OCI-LY1 (cell line): ENCODE measurements around the gene IL4.

Experiments used
- H2AFZ ChIP-seq: fragments of 200-600 bp; sonication (generic), shearing (Covaris generic); 2 replicates; pipeline ENCODE4 v1.6.0; 2014; ENCODE audit warnings: antibody characterized with exemption, mild to moderate bottlenecking, low read length
- H3F3A ChIP-seq: fragments of 200-600 bp; sonication (generic), shearing (Covaris generic); 2 replicates; pipeline ENCODE4 v1.6.0; 2014; ENCODE audit warnings: mild to moderate bottlenecking, antibody characterized with exemption, low read length, moderate library complexity; ENCODE audit not compliant: insufficient read depth
- H3K27ac ChIP-seq: fragments of 200-600 bp; sonication (generic); 2 replicates; pipeline ENCODE4 v1.5.1; 2014; ENCODE audit warnings: low read length, mixed run types, mild to moderate bottlenecking, low read depth; ENCODE audit not compliant: poor library complexity, severe bottlenecking
- H3K27me3 ChIP-seq: fragments of 200-600 bp; sonication (generic); 2 replicates; pipeline ENCODE4 v1.6.0; 2014; ENCODE audit warnings: antibody characterized with exemption, mild to moderate bottlenecking, low read length, moderate library complexity; ENCODE audit not compliant: insufficient read depth
- H3K36me3 ChIP-seq: fragments of 200-600 bp; sonication (generic); 2 replicates; pipeline ENCODE4 v1.6.1; 2014; ENCODE audit warnings: mild to moderate bottlenecking, antibody characterized with exemption, low read length, moderate library complexity, mixed read lengths; ENCODE audit not compliant: insufficient read depth
- H3K4me1 ChIP-seq: fragments of 200-600 bp; sonication (generic); 2 replicates; pipeline ENCODE4 v1.5.1; 2014; ENCODE audit warnings: mild to moderate bottlenecking, low read length, moderate library complexity; ENCODE audit not compliant: insufficient read depth, severe bottlenecking
- H3K4me2 ChIP-seq: fragments of 200-600 bp; sonication (generic), shearing (Covaris generic); 2 replicates; pipeline ENCODE4 v1.6.1; 2014; ENCODE audit warnings: low read length
- H3K4me3 ChIP-seq: fragments of 200-600 bp; sonication (generic); 2 replicates; pipeline ENCODE4 v1.5.1; 2014; ENCODE audit warnings: low read length, low read depth, mild to moderate bottlenecking, mixed read lengths; ENCODE audit not compliant: poor library complexity, severe bottlenecking
- H3K79me2 ChIP-seq: fragments of 200-600 bp; shearing (Covaris generic); 2 replicates; pipeline ENCODE4 v1.6.1; 2016; ENCODE audit warnings: mixed run types, low read length, mixed read lengths; ENCODE audit not compliant: insufficient read depth
- H3K9ac ChIP-seq: fragments of 200-600 bp; sonication (generic), shearing (Covaris generic); 2 replicates; pipeline ENCODE4 v1.6.1; 2014; ENCODE audit warnings: mild to moderate bottlenecking, low read length, mixed read lengths
- H3K9me2 ChIP-seq: fragments of 200-600 bp; sonication (generic), shearing (Covaris generic); 2 replicates; pipeline ENCODE4 v1.6.1; 2014; ENCODE audit warnings: low read depth, mild to moderate bottlenecking, low read length, mixed read lengths
- H3K9me3 ChIP-seq: fragments of 200-600 bp; shearing (Covaris generic); 2 replicates; pipeline ENCODE4 v1.6.1; 2014; ENCODE audit warnings: low read length, mixed read lengths
- H4K20me1 ChIP-seq: fragments of 200-600 bp; sonication (generic), shearing (Covaris generic); 2 replicates; pipeline ENCODE4 v1.6.0; 2016; ENCODE audit warnings: mild to moderate bottlenecking, low read length; ENCODE audit not compliant: insufficient read depth
- EZH2 ChIP-seq: fragments of 200-600 bp; sonication (generic), shearing (Covaris generic); IDR thresholded peaks from 2 replicates; pipeline ENCODE4 v1.8.0; 2017; ENCODE audit warnings: borderline replicate concordance, mixed run types, mild to moderate bottlenecking, antibody characterized with exemption, low read length, moderate library complexity, mixed read lengths
- TF ChIP-seq, protein P1 (sequence below): fragments of 200-600 bp; sonication (generic), shearing (Covaris generic); IDR thresholded peaks from 2 replicates; pipeline ENCODE4 v1.5.1; 2017; ENCODE audit warnings: mild to moderate bottlenecking, antibody characterized with exemption, low read length, moderate library complexity, mixed read lengths

IL4 gene

DNA sequence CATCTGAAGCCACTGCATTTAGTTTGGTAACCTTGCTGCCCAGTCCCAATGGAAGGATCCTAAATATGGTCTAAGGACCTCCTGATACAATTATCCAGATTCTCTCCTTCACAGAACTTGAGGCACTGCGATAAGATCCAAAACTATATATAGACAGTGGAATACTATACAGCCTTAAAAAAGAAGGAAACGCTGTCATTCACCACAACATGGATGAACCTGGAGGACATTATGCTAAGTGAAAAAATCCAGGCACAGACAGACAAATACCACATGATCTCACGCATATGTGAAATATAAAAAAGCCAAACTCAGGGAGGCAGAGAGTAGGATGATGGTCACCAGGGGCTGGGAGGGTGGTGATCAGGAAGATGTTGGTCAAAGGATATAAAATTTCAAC lies 2.8 kb upstream of the IL4 start:
- Histone ChIP-seq H3K79me2 (no peaks in the 10 kb centered on the region), H3K9ac (no peak overlapping the region), H3K36me3 (no peaks in the 10 kb centered on the region), H3F3A (no peaks in the 10 kb centered on the region), H3K27me3 (no peaks in the 10 kb centered on the region; the same call in 1 of the 2 replicates), H3K4me3 (no peak overlapping the region), H2AFZ (no peak overlapping the region), H4K20me1 (no peaks in the 10 kb centered on the region), H3K27ac (no peak overlapping the region), H3K4me2 (no peak overlapping the region), H3K4me1 (no peaks in the 10 kb centered on the region), H3K9me3 (no peaks in the 10 kb centered on the region), H3K9me2 (no peaks in the 10 kb centered on the region)
- no peak for TF ChIP-seq EZH2
- TF ChIP-seq, protein P1, sequence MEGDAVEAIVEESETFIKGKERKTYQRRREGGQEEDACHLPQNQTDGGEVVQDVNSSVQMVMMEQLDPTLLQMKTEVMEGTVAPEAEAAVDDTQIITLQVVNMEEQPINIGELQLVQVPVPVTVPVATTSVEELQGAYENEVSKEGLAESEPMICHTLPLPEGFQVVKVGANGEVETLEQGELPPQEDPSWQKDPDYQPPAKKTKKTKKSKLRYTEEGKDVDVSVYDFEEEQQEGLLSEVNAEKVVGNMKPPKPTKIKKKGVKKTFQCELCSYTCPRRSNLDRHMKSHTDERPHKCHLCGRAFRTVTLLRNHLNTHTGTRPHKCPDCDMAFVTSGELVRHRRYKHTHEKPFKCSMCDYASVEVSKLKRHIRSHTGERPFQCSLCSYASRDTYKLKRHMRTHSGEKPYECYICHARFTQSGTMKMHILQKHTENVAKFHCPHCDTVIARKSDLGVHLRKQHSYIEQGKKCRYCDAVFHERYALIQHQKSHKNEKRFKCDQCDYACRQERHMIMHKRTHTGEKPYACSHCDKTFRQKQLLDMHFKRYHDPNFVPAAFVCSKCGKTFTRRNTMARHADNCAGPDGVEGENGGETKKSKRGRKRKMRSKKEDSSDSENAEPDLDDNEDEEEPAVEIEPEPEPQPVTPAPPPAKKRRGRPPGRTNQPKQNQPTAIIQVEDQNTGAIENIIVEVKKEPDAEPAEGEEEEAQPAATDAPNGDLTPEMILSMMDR = no peak

DNA sequence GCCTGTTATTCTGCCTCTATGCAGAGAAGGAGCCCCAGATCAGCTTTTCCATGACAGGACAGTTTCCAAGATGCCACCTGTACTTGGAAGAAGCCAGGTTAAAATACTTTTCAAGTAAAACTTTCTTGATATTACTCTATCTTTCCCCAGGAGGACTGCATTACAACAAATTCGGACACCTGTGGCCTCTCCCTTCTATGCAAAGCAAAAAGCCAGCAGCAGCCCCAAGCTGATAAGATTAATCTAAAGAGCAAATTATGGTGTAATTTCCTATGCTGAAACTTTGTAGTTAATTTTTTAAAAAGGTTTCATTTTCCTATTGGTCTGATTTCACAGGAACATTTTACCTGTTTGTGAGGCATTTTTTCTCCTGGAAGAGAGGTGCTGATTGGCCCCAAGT lies 301 bp upstream of the IL4 start:
- TF ChIP-seq, protein P1 = no peak
- no peak overlapping the region for H2AFZ ChIP-seq

DNA sequence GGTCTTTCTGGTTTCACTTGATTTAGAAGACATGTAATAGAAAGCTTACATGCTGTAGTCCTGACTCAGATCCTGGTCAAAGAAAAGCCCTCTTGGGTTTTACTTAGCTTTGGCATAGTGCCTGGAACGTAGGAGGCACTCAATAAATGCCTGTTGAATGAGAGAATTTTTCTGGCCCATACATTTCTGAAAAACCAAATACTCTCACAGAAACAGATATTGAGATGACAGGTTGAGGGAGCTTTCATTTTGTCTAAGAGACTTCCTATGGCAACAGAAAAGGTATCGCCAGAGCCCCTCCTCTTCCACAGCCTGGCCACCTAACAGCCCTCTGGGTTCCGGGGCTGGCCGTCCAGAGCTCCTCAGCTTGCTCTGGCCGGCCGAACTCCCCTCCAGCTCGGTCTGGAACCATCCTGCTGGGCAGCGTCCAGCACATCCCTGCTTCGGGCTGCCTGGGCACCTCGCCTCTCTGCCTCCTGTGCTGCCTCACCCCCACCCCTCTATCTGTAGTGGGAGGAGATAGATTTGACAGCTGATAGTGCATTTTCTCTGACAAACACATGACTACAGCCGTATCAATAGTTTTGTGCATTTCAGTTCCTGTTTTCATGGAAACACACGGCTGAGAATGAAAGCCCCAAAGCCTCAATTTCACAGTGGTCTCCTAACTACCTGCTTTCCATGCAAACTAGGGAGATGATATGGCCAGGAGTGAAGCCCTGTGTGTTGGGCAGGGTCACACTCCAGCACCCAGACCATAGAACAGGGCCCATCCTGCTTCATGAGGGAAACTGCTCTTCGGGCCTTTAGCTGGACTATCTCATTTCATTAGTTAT lies 1.1 kb downstream of the IL4 start:
- H3K9me2 ChIP-seq = no peaks in the 10 kb centered on the region
- no peaks in the 10 kb centered on the region for H3K79me2 ChIP-seq
- H3F3A ChIP-seq = no peaks in the 10 kb centered on the region
- H3K4me3 ChIP-seq = no peak overlapping the region
- H3K4me1 ChIP-seq = no peaks in the 10 kb centered on the region
- H2AFZ ChIP-seq = no peak overlapping the region
- H3K9ac ChIP-seq = no peak overlapping the region
- no peaks in the 10 kb centered on the region for H3K27me3 ChIP-seq
- no peak overlapping the region for H3K27ac ChIP-seq
- no peaks in the 10 kb centered on the region for H3K9me3 ChIP-seq
- H4K20me1 ChIP-seq = no peaks in the 10 kb centered on the region
- H3K4me2 ChIP-seq = no peak overlapping the region
- H3K36me3 ChIP-seq = no peaks in the 10 kb centered on the region
- TF ChIP-seq, protein P1 = no peak
- no peak for TF ChIP-seq EZH2

More for the DNA sequence above, 301 bp upstream of the IL4 start:
- no peaks in the 10 kb centered on the region for H4K20me1 ChIP-seq
- H3K9me3 ChIP-seq = no peaks in the 10 kb centered on the region
- H3K27me3 ChIP-seq = no peaks in the 10 kb centered on the region
- no peak overlapping the region for H3K4me2 ChIP-seq
- no peaks in the 10 kb centered on the region for H3K9me2 ChIP-seq
- H3K9ac ChIP-seq = no peak overlapping the region
- H3K27ac ChIP-seq = no peak overlapping the region
- H3K79me2 ChIP-seq = no peaks in the 10 kb centered on the region
- no peaks in the 10 kb centered on the region for H3K4me1 ChIP-seq
- H3K4me3 ChIP-seq = no peak overlapping the region
- no peaks in the 10 kb centered on the region for H3F3A ChIP-seq
- H3K36me3 ChIP-seq = no peaks in the 10 kb centered on the region
